ENCODE results near the gene BBS9.

GRCh38 chr7:33251301-33251700 lies 121.9 kb downstream of the BBS9 start:
- TF ChIP-seq REST (IDR thresholded peaks at IDR 0.05; ENCODE audit: insufficient read depth in 1 of 2, low read depth in 2 of 2, low read length in 2 of 2) (no peak), POLR2AphosphoS5 (IDR thresholded peaks at IDR 0.05; ENCODE audit: low read depth, low read length) (no peak), TAF1 (IDR thresholded peaks at IDR 0.05; ENCODE audit: borderline replicate concordance, insufficient read depth, low read length) (no peak)
